NCI-H345 (cell line): ENCODE data around the gene DENND1C.
A peak's percentile ranks its signal among the peaks of the same experiment; 100 is the strongest.

ENCODE experiments used
- DNase-seq: peaks from one replicate; lab custom pipeline; 2025; lab: John Stamatoyannopoulos, UW

DENND1C gene

GRCh38 chr19:6424195-6424938 lies 57.2 kb downstream of the DENND1C start, which contains the start of gene KHSRP:
TSS of gene KHSRP (minus strand) at chr19:6424811. CDS start at chr19:6424701, 110 bp downstream.
- DNase-seq, result peak; percentile 29

- DNase-seq, result no peak
Measured at GRCh38 chr19:6423499-6424194, 57.9 kb downstream of the DENND1C start.

- no peak for DNase-seq
Measured at GRCh38 chr19:6421075-6422014, 60.2 kb downstream of the DENND1C start.

GRCh38 chr19:6418562-6418932 lies 63.0 kb downstream of the DENND1C start:
- no peak for DNase-seq

GRCh38 chr19:6417713-6418561 lies 63.6 kb downstream of the DENND1C start:
- DNase-seq, result no peak
